Nucleus accumbens (tissue), 56 donors: ENCODE results near the gene GATD1.

ENCODE experiments used
- DNase-seq, 56 donors: peaks; one replicate each; lab custom pipeline; 2025; lab: John Stamatoyannopoulos, UW

GATD1 gene

DNA sequence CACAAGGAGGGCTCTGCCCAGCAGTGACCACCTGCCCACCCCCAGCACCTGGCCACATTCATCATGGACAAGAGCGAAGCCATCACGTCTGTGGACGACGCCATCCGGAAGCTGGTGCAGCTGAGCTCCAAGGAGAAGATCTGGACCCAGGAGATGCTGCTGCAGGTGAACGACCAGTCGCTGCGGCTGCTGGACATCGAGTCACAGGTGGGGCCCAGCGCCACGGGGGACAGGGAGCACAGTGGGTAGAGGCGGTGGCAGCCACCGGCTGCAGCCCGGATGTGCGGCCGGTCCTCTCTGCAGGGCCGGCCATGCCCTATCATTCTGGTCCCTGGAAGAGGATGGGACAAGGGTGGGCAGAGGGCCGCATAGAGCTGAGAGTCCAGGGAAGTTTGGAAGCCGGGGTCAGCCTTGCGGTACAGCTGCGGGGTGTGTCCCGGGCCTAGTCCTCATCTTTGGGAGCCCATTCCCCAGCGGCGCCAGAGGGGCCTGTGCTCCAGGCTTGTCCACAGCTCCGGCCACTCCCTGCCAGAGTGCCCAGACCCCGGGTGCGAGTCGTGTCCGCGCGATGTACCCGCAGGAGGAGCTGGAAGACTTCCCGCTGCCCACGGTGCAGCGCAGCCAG lies 57.2 kb downstream of the GATD1 start:
- DNase-seq, result no peak

DNA sequence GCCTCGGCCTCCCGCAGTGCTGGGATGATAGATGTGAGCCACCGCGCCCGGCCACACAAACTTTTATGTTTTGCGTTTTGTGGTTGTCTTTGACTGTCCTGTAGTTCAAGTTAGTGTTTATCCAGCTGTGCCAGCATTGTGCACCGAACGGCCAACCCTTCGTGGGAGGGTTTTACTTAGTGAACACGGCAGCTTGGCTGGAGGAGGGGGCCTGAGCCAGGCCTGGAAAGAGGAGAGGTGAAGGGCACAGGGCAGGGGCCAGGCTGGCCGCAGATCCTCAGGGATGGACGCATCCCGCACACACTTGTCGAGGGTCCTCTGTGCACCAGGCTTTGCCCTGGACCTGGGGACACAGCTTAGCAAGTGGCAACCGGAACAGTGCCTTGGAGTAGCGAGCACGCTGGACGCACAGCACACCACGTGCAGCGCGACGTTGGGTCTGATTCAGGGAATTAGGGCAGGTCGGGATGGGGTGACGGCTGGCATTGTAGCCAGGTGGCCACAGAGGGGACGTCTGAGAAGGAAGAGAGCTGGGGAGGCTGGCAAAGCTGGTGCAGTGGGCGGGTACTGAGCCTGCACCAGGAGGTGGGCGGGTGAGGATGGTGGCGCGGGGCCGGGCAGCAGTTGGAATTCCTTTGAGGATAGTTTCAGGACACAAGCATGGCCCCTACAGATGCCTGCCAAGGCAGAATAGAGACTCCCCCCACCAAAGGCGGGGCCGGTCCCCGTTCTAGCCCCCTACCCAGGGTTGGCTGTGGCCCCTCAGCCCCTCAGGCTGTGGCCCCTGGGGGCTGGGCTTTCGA lies 57.9 kb downstream of the GATD1 start:
- no peak for DNase-seq
